ENCODE measurements around the gene LCN1. TPM values are rescaled to one million over a fixed set of nuclear protein-coding genes. Genes with fewer than 3 reads are reported as not detected.

The LCN1 gene
- total RNA-seq, 4 donors from 2014 or later = not detected

GRCh38 chr9:135550344-135550918 lies 29.2 kb downstream of the LCN1 start:
- peaks cover 31% of the 10 kb centered on the region for H3K27me3 ChIP-seq
- ATAC-seq = no peak
- H3K9me3 ChIP-seq = peaks cover 0 to 5% (median 0%) of the 10 kb centered on the region in 3 donors
- H3K4me1 ChIP-seq = no peaks in the 10 kb centered on the region
- WGBS, 2 donors (ENCODE audit: low coverage in 1 of 2) = 70% methylated on average over 2 of the region's 17 CpGs; no CpG with 5 or more reads in 1 of the 2 donors
- no peak overlapping the region for H3K27ac ChIP-seq
- no peak overlapping the region for H3K4me3 ChIP-seq
- H3K36me3 ChIP-seq = no peaks in the 10 kb centered on the region
- TF ChIP-seq EP300 (IDR thresholded peaks at IDR 0.05) (no peak), POLR2AphosphoS5 (IDR thresholded peaks at IDR 0.05) (no peak), POLR2A (IDR thresholded peaks at IDR 0.05) (no peak)
- TF ChIP-seq, protein P1, sequence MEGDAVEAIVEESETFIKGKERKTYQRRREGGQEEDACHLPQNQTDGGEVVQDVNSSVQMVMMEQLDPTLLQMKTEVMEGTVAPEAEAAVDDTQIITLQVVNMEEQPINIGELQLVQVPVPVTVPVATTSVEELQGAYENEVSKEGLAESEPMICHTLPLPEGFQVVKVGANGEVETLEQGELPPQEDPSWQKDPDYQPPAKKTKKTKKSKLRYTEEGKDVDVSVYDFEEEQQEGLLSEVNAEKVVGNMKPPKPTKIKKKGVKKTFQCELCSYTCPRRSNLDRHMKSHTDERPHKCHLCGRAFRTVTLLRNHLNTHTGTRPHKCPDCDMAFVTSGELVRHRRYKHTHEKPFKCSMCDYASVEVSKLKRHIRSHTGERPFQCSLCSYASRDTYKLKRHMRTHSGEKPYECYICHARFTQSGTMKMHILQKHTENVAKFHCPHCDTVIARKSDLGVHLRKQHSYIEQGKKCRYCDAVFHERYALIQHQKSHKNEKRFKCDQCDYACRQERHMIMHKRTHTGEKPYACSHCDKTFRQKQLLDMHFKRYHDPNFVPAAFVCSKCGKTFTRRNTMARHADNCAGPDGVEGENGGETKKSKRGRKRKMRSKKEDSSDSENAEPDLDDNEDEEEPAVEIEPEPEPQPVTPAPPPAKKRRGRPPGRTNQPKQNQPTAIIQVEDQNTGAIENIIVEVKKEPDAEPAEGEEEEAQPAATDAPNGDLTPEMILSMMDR (IDR thresholded peaks at IDR 0.05) = no peak

GRCh38 chr9:135551031-135551430 lies 29.8 kb downstream of the LCN1 start:
- TF ChIP-seq, protein P1 (IDR thresholded peaks at IDR 0.05) = no peak
- TF ChIP-seq EP300 (IDR thresholded peaks at IDR 0.05) = no peak
- TF ChIP-seq POLR2AphosphoS5 (IDR thresholded peaks at IDR 0.05) = no peak
- TF ChIP-seq POLR2A (IDR thresholded peaks at IDR 0.05) = no peak

GRCh38 chr9:135551456-135551855 lies 30.2 kb downstream of the LCN1 start:
- Histone ChIP-seq H3K4me1 (no peaks in the 10 kb centered on the region), H3K9me3 (peaks cover 0 to 11% (median 0%) of the 10 kb centered on the region in 3 donors), H3K4me3 (no peak overlapping the region), H3K27me3 (peaks cover 31% of the 10 kb centered on the region), H3K36me3 (no peaks in the 10 kb centered on the region), H3K27ac (no peak overlapping the region)
- TF ChIP-seq, protein P1 (IDR thresholded peaks at IDR 0.05) = no peak
- no peak for TF ChIP-seq POLR2A (IDR thresholded peaks at IDR 0.05)
- no peak for TF ChIP-seq POLR2AphosphoS5 (IDR thresholded peaks at IDR 0.05)
- no peak for TF ChIP-seq EP300 (IDR thresholded peaks at IDR 0.05)
- WGBS, 2 donors (ENCODE audit: low coverage in 1 of 2) = 20% methylated on average over 1 of the region's 13 CpGs; no CpG with 5 or more reads in 1 of the 2 donors
- ATAC-seq = no peak

More at GRCh38 chr9:135551031-135551430, 29.8 kb downstream of the LCN1 start:
- Histone ChIP-seq H3K4me1 (no peaks in the 10 kb centered on the region), H3K27ac (no peak overlapping the region), H3K36me3 (no peaks in the 10 kb centered on the region), H3K27me3 (peaks cover 31% of the 10 kb centered on the region), H3K4me3 (no peak overlapping the region), H3K9me3 (peaks cover 0 to 11% (median 0%) of the 10 kb centered on the region in 3 donors)
- no peak for ATAC-seq
- WGBS, 2 donors (ENCODE audit: low coverage in 1 of 2) = 61 to 70% methylated on average over 2 to 9 of the region's 14 CpGs

- TF ChIP-seq POLR2A (IDR thresholded peaks at IDR 0.05) (no peak), POLR2AphosphoS5 (IDR thresholded peaks at IDR 0.05) (no peak), EP300 (IDR thresholded peaks at IDR 0.05) (no peak)
- TF ChIP-seq, protein P1 (IDR thresholded peaks at IDR 0.05) = no peak
- H3K4me1 ChIP-seq = no peaks in the 10 kb centered on the region
- 0% methylated on average over 1 of the region's 18 CpGs; no CpG with 5 or more reads in 1 of the 2 donors for WGBS, 2 donors (ENCODE audit: low coverage in 1 of 2)
Measured at GRCh38 chr9:135552021-135552697, 30.9 kb downstream of the LCN1 start.

More at GRCh38 chr9:135552021-135552697, 30.9 kb downstream of the LCN1 start:
- H3K9me3 ChIP-seq = peaks cover 0 to 11% (median 0%) of the 10 kb centered on the region in 3 donors
- no peak overlapping the region for H3K4me3 ChIP-seq
- peaks cover 35% of the 10 kb centered on the region for H3K27me3 ChIP-seq
- ATAC-seq = no peak
- H3K36me3 ChIP-seq = no peaks in the 10 kb centered on the region
- no peak overlapping the region for H3K27ac ChIP-seq

Measured in gastroesophageal sphincter (tissue), 4 donors.